ENCODE measurements around the gene ALDH3B1.
"Not testable (repeated sequence)": the region's sequence is repeated elsewhere in the genome, so short reads cannot be mapped to it uniquely, and the experiment has no call there.

ALDH3B1 gene

GRCh38 chr11:67993821-67994220, 16.3 kb upstream of the ALDH3B1 start:
- H3K27ac ChIP-seq = not testable (repeated sequence)
- TF ChIP-seq CTCF (IDR thresholded peaks at IDR 0.05) = peak; percentile 81

GRCh38 chr11:67994387-67994786, 15.7 kb upstream of the ALDH3B1 start:
- not testable (repeated sequence) for H3K27ac ChIP-seq

- H3K27ac ChIP-seq = not testable (repeated sequence)
Observed at GRCh38 chr11:67995129-67995528, 15.0 kb upstream of the ALDH3B1 start.

- not testable (repeated sequence) for H3K27ac ChIP-seq
Observed at GRCh38 chr11:67995579-67995978, 14.5 kb upstream of the ALDH3B1 start.

GRCh38 chr11:67996051-67996450, 14.1 kb upstream of the ALDH3B1 start:
- TF ChIP-seq ZFX (IDR thresholded peaks at IDR 0.05; ENCODE audit: borderline replicate concordance) (no peak), CTCF (IDR thresholded peaks at IDR 0.05) (no peak)
- H3K27ac ChIP-seq = no peak overlapping the region

GRCh38 chr11:67996622-67997474, 13.3 kb upstream of the ALDH3B1 start:
- TF ChIP-seq CTCF (IDR thresholded peaks at IDR 0.05) (peak; percentile 19; the same call in 1 of the 2 replicates), ZFX (IDR thresholded peaks at IDR 0.05; ENCODE audit: borderline replicate concordance) (no peak)
- H3K27ac ChIP-seq = peak overlapping the region; percentile 54

- H3K27ac ChIP-seq = peak overlapping the region; percentile 54
- no peak for TF ChIP-seq CTCF (IDR thresholded peaks at IDR 0.05)
- TF ChIP-seq ZFX (IDR thresholded peaks at IDR 0.05; ENCODE audit: borderline replicate concordance) = no peak
Observed at GRCh38 chr11:67997475-67997921, 12.6 kb upstream of the ALDH3B1 start.

GRCh38 chr11:67998150-67999045, 11.7 kb upstream of the ALDH3B1 start:
- TF ChIP-seq ZFX (IDR thresholded peaks at IDR 0.05; ENCODE audit: borderline replicate concordance) (no peak), CTCF (IDR thresholded peaks at IDR 0.05) (no peak)
- no peak overlapping the region for H3K27ac ChIP-seq
